ENCODE measurements around the gene SLC26A3. TPM values are rescaled to one million over a fixed set of nuclear protein-coding genes. Genes with fewer than 3 reads are reported as not detected.

SLC26A3 gene
- polyA plus RNA-seq, 5 donors, result 0.27 TPM; not detected in 4

DNA sequence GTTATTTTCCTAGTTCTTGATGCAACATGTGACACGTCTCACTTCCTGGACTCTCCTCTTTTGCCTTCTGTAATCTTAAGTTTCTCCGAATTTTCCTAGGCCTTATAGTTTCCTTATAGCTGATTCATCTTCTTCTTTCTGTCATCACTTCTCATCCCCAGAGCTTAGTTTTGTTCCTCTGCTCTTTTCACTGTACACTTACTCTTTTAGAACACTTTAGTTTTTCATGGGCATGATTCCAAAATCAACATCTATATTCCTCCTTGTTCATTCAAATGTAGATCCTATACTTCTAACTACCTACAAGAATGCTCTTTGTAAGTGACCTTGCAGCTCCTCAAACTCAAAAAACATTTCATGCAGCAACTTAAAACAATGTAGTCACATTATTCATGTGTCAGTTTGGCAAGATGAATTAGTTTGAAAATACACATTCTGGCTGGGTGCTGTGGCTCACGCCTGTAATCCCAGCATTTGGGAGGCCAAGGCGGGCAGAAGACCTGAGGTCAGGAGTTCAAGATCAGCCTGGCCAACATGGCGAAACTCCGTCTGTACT lies 13.1 kb upstream of the SLC26A3 start:
- DNase-seq, result peak in 1 of 2 donors; percentile 6

- no peak for DNase-seq
Observed at GRCh38 chr7:107815254-107815882, 12.3 kb upstream of the SLC26A3 start.

DNA sequence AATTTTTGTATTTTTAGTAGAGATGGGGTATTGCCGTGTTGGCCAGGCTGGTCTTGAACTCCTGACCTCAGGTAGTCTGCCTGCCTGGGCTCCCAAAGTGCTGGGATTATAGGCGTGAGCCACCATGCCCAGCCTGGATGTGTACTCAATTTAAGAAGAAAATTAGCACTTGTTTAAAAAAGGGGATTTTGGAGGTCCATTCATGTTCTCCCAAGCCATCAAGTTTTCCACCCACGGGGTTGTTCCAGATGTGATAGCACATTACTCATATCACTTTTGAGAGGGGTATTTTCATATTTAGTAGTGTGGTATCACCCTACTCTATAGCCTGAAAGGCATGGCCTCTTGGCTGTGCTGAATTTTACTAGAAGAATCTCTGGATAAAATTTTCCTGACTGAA lies 10.5 kb upstream of the SLC26A3 start:
- DNase-seq, result no peak

- no peak for DNase-seq
Observed at GRCh38 chr7:107811934-107812333, 8.9 kb upstream of the SLC26A3 start.

DNA sequence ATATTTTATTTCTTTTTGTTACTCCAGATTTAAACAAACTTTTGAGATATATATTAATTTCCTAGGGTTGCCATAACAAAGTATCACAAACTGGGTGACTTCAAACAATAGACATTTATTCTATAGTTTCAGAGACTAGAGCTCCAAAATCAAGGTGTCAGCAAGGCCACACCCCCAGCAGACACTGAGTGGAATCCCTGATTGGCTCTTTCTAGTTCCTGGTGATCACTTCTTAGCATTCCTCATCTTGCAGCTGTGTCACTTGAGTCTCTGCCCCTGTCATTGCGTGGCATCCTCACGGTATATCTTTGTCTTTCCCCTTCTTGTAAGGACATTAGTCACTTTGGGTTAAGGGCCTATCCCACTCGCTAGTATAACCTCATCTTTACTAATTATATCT lies 7.6 kb upstream of the SLC26A3 start:
- DNase-seq, result no peak

- no peak for DNase-seq
Observed at GRCh38 chr7:107809179-107809578, 6.2 kb upstream of the SLC26A3 start.

DNA sequence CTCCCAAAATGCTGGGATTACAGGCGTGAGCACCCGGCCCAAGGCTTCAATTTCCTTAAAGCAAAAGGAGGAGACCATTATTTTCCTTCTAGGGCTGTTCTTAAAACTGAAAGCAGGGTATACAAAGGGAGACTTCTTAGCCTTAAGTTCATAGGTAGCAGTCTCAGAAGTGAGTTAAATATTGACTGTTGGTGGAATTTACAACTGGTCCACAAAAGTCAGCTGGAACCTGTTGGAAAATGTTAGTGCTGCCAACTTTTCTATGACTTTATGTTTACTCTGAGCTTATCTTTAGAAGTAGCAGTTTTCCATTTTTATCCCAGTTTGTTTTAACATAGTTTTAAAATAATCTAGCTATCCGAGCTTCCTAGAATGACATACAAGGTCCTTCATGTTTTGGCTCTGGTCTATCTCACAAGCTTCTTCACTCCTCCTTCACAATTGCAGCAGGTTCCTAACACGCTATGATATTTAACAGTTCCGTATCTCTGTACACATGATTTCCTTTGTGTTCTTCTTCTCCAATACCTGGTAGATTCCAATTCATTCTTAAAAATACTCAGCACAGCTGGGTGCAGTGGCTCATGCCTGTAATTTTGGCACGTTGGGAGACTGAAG lies 3.3 kb downstream of the SLC26A3 start:
- DNase-seq, result peak; percentile 33 to 45

GRCh38 chr7:107792364-107792763 lies 10.7 kb downstream of the SLC26A3 start:
- no peak for DNase-seq

- DNase-seq, result no peak
Observed at GRCh38 chr7:107789647-107790046, 13.4 kb downstream of the SLC26A3 start.

GRCh38 chr7:107788662-107789061 lies 14.4 kb downstream of the SLC26A3 start:
- no peak for DNase-seq

- no peak for DNase-seq
Observed at GRCh38 chr7:107788216-107788615, 14.8 kb downstream of the SLC26A3 start.

- DNase-seq, result no peak
Observed at GRCh38 chr7:107785926-107786325, 17.1 kb downstream of the SLC26A3 start.

- no peak for DNase-seq
Observed at GRCh38 chr7:107785170-107785569, 17.9 kb downstream of the SLC26A3 start.

DNA sequence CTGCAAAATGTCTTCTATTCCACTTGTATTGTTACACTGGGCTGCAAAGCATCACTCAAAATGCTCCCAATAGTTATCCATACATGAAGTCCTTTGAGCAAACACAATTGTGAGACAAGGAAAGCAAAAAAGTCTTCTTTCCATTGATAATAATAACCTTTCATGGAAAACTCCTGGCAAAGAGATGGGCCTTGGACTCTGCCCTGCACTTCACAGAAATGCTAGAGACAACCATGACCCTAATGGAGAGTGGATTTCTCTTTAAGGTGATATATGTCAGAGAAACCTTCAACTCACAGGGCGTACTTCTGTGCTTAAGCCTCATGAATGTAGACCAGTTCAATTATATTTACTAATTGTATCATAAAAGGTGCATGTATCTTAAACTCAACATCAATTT lies 19.4 kb downstream of the SLC26A3 start:
- no peak for DNase-seq

GRCh38 chr7:107782374-107782773 lies 20.6 kb downstream of the SLC26A3 start:
- no peak for DNase-seq

DNA sequence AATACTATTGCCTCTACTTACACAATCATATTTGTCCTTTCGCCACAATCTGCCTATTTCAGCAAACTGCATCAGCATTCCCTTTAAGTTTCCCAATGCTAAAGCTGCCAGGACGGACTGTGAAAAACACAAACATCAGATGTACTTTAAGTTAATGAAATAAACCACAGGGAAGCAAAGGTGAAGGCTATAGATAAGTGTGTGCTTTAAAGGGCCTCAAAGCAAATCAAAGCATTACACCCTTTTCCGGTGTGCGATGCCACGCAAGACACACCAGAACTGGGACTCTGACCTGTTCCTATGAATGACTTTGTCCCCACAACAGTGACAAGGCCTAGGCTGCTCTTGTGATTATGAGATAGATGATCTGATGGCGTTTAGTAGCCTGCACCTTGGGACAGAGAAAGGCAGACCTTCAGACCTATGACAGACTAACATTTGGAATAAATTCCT lies 23.4 kb downstream of the SLC26A3 start:
- DNase-seq, result peak; percentile 16 to 42

GRCh38 chr7:107778283-107778682 lies 24.7 kb downstream of the SLC26A3 start:
- no peak for DNase-seq

GRCh38 chr7:107777702-107778101 lies 25.3 kb downstream of the SLC26A3 start:
- DNase-seq, result no peak

GRCh38 chr7:107773027-107773426 lies 30.0 kb downstream of the SLC26A3 start:
- DNase-seq, result no peak

GRCh38 chr7:107768263-107768662 lies 34.8 kb downstream of the SLC26A3 start:
- no peak for DNase-seq

DNA sequence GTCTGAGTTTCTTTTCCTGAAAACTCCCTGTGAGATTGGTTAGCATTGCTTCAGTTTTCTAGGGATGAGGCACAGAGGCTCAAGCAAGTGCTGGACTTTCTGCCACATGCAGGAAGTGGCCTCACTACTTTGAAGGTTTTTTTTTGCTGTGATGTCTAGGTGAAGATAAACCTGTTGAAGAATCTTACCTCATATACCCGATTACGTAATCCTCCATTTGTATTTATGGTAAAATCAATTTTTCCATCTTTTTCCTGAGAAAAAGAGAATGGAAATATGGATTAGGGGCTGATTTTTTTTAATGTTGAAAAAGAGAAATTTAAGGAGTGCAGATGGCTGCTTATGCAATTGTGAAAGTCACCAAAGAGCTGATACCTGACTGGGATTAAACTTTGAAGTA lies 35.6 kb downstream of the SLC26A3 start:
- DNase-seq, result no peak

GRCh38 chr7:107758667-107759066 lies 44.4 kb downstream of the SLC26A3 start:
- no peak for DNase-seq

DNA sequence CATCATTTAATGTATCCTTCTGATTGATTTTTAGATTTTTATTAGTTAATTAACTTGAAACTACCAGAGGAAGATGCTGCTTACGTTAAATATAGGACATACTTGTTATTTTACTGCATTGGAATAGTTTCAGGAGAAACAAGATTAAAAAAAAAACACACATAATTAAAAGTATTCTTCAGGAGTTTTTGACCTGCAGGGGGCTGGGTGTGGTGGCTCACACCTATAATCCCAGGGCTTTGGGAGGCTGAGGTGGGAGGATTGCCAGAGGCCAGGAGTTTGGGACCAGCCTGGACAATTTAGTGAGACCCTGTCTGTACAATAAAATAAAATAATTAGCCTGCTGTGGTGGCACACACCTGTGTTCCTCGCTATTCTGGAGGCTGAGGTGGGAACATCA lies 48.4 kb downstream of the SLC26A3 start:
- no peak for DNase-seq

GRCh38 chr7:107751113-107751512 lies 51.9 kb downstream of the SLC26A3 start:
- no peak for DNase-seq
